Pancreas (tissue), 10 donors: ENCODE results near the gene CPNE7. TPM values are rescaled to one million over a fixed set of nuclear protein-coding genes. Genes with fewer than 3 reads are reported as not detected.

Source experiments
- ATAC-seq, 4 donors: fragments of 200-7000 bp; cut with Tn5 transposase; one replicate each; pipeline versions ENCODE4 v1.8.0 to v1.9.1; 2020; ENCODE audit warnings: mild to moderate bottlenecking in 4 of 4, moderate library complexity in 4 of 4
- DNase-seq, 6 donors: peaks; one replicate each; pipeline ENCODE4 v3.0.0-alpha.2; 2020
- FAIRE-seq: peaks from 2 replicates; lab custom pipeline; 2012; peaks lifted over from hg19 to GRCh38; lab: Jason Lieb, UNC
- H3K27ac ChIP-seq, 4 donors: fragments of 200-600 bp; sonication (generic); 1 replicate in 3 of 4; 2 replicates in 1 of 4; pipeline versions ENCODE4 v1.5.0 to v1.8.0; 2020
- H3K27me3 ChIP-seq, 4 donors: fragments of 200-600 bp; one replicate each; pipeline ENCODE4 v1.8.0; 2021
- H3K36me3 ChIP-seq, 3 donors: fragments of 200-600 bp; sonication (generic) in 1 of 3; one replicate each; pipeline versions ENCODE4 v1.5.0 to v1.8.0; 2020 to 2021
- H3K4me1 ChIP-seq, 3 donors: fragments of 200-600 bp; one replicate each; pipeline ENCODE4 v1.8.0; 2021
- H3K4me3 ChIP-seq, 4 donors: fragments of 200-600 bp; sonication (generic) in 2 of 4; one replicate each; pipeline versions ENCODE4 v1.5.0 to v1.8.0; 2020 to 2021
- H3K9me3 ChIP-seq, 4 donors: fragments of 200-600 bp; one replicate each; pipeline ENCODE4 v1.8.0; 2021
- CTCF ChIP-seq, 4 donors: fragments of 200-600 bp; sonication (generic) in 3 of 4; IDR thresholded peaks; one replicate each; pipeline versions ENCODE4 v1.5.0 to v1.8.0; 2021; ENCODE audit warnings: antibody characterized with exemption in 4 of 4
- WGBS, 2 donors: extraction: QIAGEN DNeasy Blood & Tissue Kit; methylation state at CpG; one replicate each; pipeline ENCODE4 v1.1.7; 2013; 5-methylcytosine and 5-hydroxymethylcytosine counted together
- intact Hi-C, 3 donors: fragments of 100-400 bp; cut with DNase I; formaldehyde crosslinking; loops; one replicate each; pipeline versions ENCODE4 v1.11.1 to v1.14.2; 2022
- polyA plus RNA-seq, 2 donors: library from polyadenylated mRNA; stranded (reverse); fragments of 200-250 nt; gene quantifications; one replicate each; pipeline ENCODE4 v1.2.3, GENCODE V29; 2013
- total RNA-seq, 6 donors: library from RNA; stranded (reverse); fragmentation: NEBNext Ultra II Directional in 4 of 6; extraction: Animal tissue kit (Norgen Biotek cat#: 25700) in 4 of 6; gene quantifications; one replicate each; pipeline versions ENCODE4 v1.2.1 to v1.2.4, GENCODE V29; 2021 to 2023
- donor health status: healthy with polysubstance abuse.
- donor health status: DM: no; HTN: no; CAD: no; lungs with moderate emphysema.
- donor health status: DM: no; HTN: no; CAD: no.
- donor health status: control.
- donor health status: control.
- donor health status: Bipolar disorder and iron deficiency.
- donor health status: DM: yes; HTN: yes; CAD: no.
- donor health status: DM: no; HTN: no; CAD: no.
- donor health status: DM: no; HTN: no; CAD: no.
- donor health status: DM: yes; HTN: yes; CAD: no.

CPNE7 gene
- total and polyA plus RNA-seq, 8 donors, result 0.12 to 4.5 (median 1.0) TPM

- no peak for TF ChIP-seq CTCF (IDR thresholded peaks at IDR 0.05)
- H3K9me3 ChIP-seq, result no peaks in the 10 kb centered on the region
- intact Hi-C loops, result no loop called here
- no peaks in the 10 kb centered on the region for H3K36me3 ChIP-seq
- DNase-seq (no peak), ATAC-seq (no peak), FAIRE-seq (no peak)
- H3K4me1 ChIP-seq, result no peaks in the 10 kb centered on the region
- WGBS, 2 donors, result 85 to 89% methylated on average over 34 of the region's 34 CpGs
- H3K27ac ChIP-seq, result no peak overlapping the region
- H3K27me3 ChIP-seq, result no peaks in the 10 kb centered on the region
- H3K4me3 ChIP-seq, result no peak overlapping the region
Measured at GRCh38 chr16:89605186-89605970, 29.8 kb downstream of the CPNE7 start.

GRCh38 chr16:89606006-89606405 is 30.4 kb downstream of the CPNE7 start:
- FAIRE-seq (no peak), ATAC-seq (no peak), DNase-seq (no peak)
- no peaks in the 10 kb centered on the region for H3K36me3 ChIP-seq
- H3K27ac ChIP-seq, result no peak overlapping the region
- intact Hi-C loops, result no loop called here
- no peak overlapping the region for H3K4me3 ChIP-seq
- no peaks in the 10 kb centered on the region for H3K4me1 ChIP-seq
- no peaks in the 10 kb centered on the region for H3K27me3 ChIP-seq
- no peak for TF ChIP-seq CTCF (IDR thresholded peaks at IDR 0.05)
- H3K9me3 ChIP-seq, result no peaks in the 10 kb centered on the region
- WGBS, 2 donors, result 82 to 83% methylated on average over 9 of the region's 9 CpGs

GRCh38 chr16:89607453-89607852 is 31.9 kb downstream of the CPNE7 start:
- no peak for TF ChIP-seq CTCF (IDR thresholded peaks at IDR 0.05)
- H3K27ac ChIP-seq, result no peak overlapping the region
- 80 to 84% methylated on average over 9 of the region's 9 CpGs for WGBS, 2 donors
- FAIRE-seq (no peak), DNase-seq (no peak), ATAC-seq (no peak)
- H3K4me3 ChIP-seq, result no peak overlapping the region
- no peaks in the 10 kb centered on the region for H3K36me3 ChIP-seq
- intact Hi-C loops, result no loop called here
- no peaks in the 10 kb centered on the region for H3K9me3 ChIP-seq
- H3K27me3 ChIP-seq, result no peaks in the 10 kb centered on the region
- H3K4me1 ChIP-seq, result no peaks in the 10 kb centered on the region

GRCh38 chr16:89607937-89608740 is 32.6 kb downstream of the CPNE7 start:
- intact Hi-C loops, result no loop called here

More at GRCh38 chr16:89607937-89608740, 32.6 kb downstream of the CPNE7 start:
- FAIRE-seq, result no peak
- ATAC-seq, result no peak
- DNase-seq, result no peak
- Histone ChIP-seq H3K36me3 (no peaks in the 10 kb centered on the region), H3K27ac (no peak overlapping the region), H3K9me3 (no peaks in the 10 kb centered on the region), H3K27me3 (no peaks in the 10 kb centered on the region), H3K4me1 (peaks cover 0 to 6% (median 2%) of the 10 kb centered on the region in 3 donors), H3K4me3 (no peak overlapping the region)
- WGBS, 2 donors, result 78 to 81% methylated on average over 32 of the region's 32 CpGs
- no peak for TF ChIP-seq CTCF (IDR thresholded peaks at IDR 0.05)
